ENCODE data around the gene GPC6.
A peak's percentile ranks its signal among the peaks of the same experiment; 100 is the strongest.
"Not testable (repeated sequence)": the region's sequence is repeated elsewhere in the genome, so short reads cannot be mapped to it uniquely, and the experiment has no call there.

Gene GPC6

GRCh38 chr13:94325650-94326049 lies 1099.0 kb downstream of the GPC6 start:
- DNase-seq (ENCODE audit: low read depth), result no peak

GRCh38 chr13:94327318-94327717 lies 1100.7 kb downstream of the GPC6 start:
- no peak for DNase-seq (ENCODE audit: low read depth)

- DNase-seq (ENCODE audit: low read depth), result no peak
Measured at GRCh38 chr13:94328381-94329041, 1101.9 kb downstream of the GPC6 start.

- DNase-seq (ENCODE audit: low read depth), result no peak
Measured at GRCh38 chr13:94329277-94329676, 1102.7 kb downstream of the GPC6 start.

- no peak for DNase-seq (ENCODE audit: low read depth)
Measured at GRCh38 chr13:94329754-94330551, 1103.3 kb downstream of the GPC6 start.

GRCh38 chr13:94330552-94331071 lies 1104.0 kb downstream of the GPC6 start:
- no peak for DNase-seq (ENCODE audit: low read depth)

- no peak for DNase-seq (ENCODE audit: low read depth)
Measured at GRCh38 chr13:94331281-94331680, 1104.7 kb downstream of the GPC6 start.

GRCh38 chr13:94332359-94333096 lies 1105.9 kb downstream of the GPC6 start:
- no peak for DNase-seq (ENCODE audit: low read depth)

- no peak for DNase-seq (ENCODE audit: low read depth)
Measured at GRCh38 chr13:94333131-94333820, 1106.7 kb downstream of the GPC6 start.

GRCh38 chr13:94335761-94336526 lies 1109.3 kb downstream of the GPC6 start:
- no peak for DNase-seq (ENCODE audit: low read depth)

- no peak for DNase-seq (ENCODE audit: low read depth)
Measured at GRCh38 chr13:94339116-94339687, 1112.6 kb downstream of the GPC6 start.

- no peak for DNase-seq (ENCODE audit: low read depth)
Measured at GRCh38 chr13:94342436-94343242, 1116.0 kb downstream of the GPC6 start.

- no peak for DNase-seq (ENCODE audit: low read depth)
Measured at GRCh38 chr13:94343243-94343585, 1116.6 kb downstream of the GPC6 start.

GRCh38 chr13:94343687-94344086 lies 1117.1 kb downstream of the GPC6 start:
- not testable (repeated sequence) for DNase-seq (ENCODE audit: low read depth)

- DNase-seq (ENCODE audit: low read depth), result no peak
Measured at GRCh38 chr13:94344126-94344818, 1117.7 kb downstream of the GPC6 start.

- no peak for DNase-seq (ENCODE audit: low read depth)
Measured at GRCh38 chr13:94345374-94346195, 1119.0 kb downstream of the GPC6 start.

GRCh38 chr13:94346261-94347019 lies 1119.8 kb downstream of the GPC6 start:
- peak; percentile 21 for DNase-seq (ENCODE audit: low read depth)

Measured in stimulated activated CD4-positive, alpha-beta T cell treated with anti-CD3 and anti-CD28 coated beads, Interleukin-2, amount 100 ng/mL, for 4 hours (primary cell).